GM12891 (cell line): ENCODE measurements around the gene GNB1L.

Experiments used
- POLR2A ChIP-seq: IDR thresholded peaks from 2 replicates; pipeline ENCODE4 v1.6.1; 2011; ENCODE audit warnings: low read depth, low read length, control low read depth
- POLR2AphosphoS5 ChIP-seq: IDR thresholded peaks from 2 replicates; pipeline ENCODE4 v1.6.1; 2011; ENCODE audit warnings: low read depth, low read length, control low read depth
- TAF1 ChIP-seq: IDR thresholded peaks from 2 replicates; pipeline ENCODE4 v1.6.1; 2011; ENCODE audit warnings: low read depth, low read length, control low read depth

- TF ChIP-seq POLR2A (no peak), POLR2AphosphoS5 (no peak), TAF1 (no peak)
These were observed 15.0 kb upstream of the GNB1L start for GRCh38 chr22:19869497-19870152.
